NCI-H82 treated with DMSO at 0.1 percent for 48 hours (cell line): Measurements from ENCODE around the gene HECTD1.
"Not testable (repeated sequence)": the region's sequence is repeated elsewhere in the genome, so short reads cannot be mapped to it uniquely, and the experiment has no call there.

Source experiments
- DNase-seq: peaks from one replicate; lab custom pipeline; 2025; ENCODE audit not compliant: unreplicated experiment; lab: John Stamatoyannopoulos, UW

The HECTD1 gene

GRCh38 chr14:31228533-31228932 is 20.9 kb upstream of the HECTD1 start:
- no peak for DNase-seq

- no peak for DNase-seq
Observed at GRCh38 chr14:31224808-31225207, 17.2 kb upstream of the HECTD1 start.

- peak; percentile 2 for DNase-seq
Observed at GRCh38 chr14:31223331-31223730, 15.7 kb upstream of the HECTD1 start.

- DNase-seq, result no peak
Observed at GRCh38 chr14:31222834-31223233, 15.2 kb upstream of the HECTD1 start.

DNA sequence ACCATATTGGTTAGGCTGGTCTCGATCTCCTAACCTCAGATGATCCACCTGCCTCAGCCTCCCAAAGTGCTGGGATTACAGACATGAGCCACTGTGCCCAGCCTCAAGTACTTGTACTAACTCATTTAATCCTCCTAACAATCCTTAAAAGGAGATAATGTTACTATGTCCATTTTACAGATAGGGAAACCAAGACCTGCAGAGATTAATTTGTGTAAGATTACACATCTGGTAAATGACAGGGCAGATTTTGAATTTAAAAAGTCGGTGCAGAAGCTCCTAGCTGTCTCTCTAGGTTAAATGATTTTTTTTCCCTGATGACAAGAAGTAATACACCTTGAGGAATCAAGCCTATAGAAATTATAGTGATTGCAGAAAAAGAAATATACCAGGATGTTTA is 13.7 kb upstream of the HECTD1 start:
- no peak for DNase-seq

- DNase-seq, result no peak
Observed at GRCh38 chr14:31219169-31219568, 11.6 kb upstream of the HECTD1 start.

DNA sequence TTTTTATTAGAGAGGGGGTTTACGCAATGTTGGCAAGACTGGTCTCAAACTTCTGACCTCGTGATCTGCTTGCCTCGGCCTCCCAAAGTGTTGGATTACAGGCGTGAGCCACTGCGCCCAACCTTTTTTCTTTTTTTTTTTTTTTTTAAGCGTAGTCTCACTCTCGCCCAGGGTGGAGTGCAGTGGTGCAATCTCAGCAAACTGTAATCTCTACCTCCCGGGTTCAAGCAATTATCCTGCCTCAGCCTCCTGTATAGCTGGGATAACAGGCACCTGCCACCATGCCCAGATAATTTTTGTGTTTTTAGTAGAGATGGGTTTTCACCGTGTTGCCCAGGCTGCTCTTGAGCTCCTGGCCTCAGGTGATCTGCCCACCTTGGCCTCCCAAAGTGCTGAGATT is 8.8 kb upstream of the HECTD1 start:
- no peak for DNase-seq

DNA sequence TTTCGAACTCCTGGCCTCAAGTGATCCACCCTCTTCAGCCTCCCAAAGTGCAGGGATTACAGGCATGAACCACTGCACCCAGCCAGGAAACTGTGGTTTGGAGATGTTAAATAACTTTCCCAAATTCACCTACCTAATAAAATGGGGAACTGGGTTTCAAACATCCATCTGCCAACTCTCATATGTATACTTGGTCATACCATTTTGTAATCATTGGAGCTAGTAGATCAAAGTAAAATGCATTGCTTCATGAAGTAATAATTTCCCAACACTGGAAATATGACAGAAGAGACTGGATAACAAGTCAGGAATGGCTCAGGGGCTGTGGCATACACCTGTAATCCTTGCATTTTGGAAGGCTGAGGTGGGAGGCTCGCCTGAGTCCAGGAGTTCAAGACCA is 5.3 kb upstream of the HECTD1 start:
- no peak for DNase-seq

DNA sequence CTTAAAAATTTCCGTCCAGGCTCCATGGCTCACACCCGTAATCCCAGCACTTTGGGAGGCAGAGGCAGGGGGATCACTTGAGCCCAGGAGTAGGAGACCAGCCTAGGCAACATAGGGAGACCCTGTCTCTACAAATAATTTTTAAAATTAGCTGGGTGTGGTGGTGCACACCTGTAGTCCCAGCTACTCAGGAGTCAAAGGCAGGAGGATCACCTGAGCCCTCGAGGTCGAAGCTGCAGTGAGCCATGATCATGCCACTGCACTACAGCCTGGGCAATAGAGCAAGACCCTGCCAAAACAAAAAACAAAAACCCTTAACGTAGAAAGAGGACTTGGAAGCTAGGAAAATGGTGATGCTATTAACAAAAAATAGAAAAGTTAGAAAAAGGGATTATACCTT is 2.0 kb upstream of the HECTD1 start:
- DNase-seq, result no peak

GRCh38 chr14:31208546-31209424 is 1.2 kb upstream of the HECTD1 start:
- no peak for DNase-seq

DNA sequence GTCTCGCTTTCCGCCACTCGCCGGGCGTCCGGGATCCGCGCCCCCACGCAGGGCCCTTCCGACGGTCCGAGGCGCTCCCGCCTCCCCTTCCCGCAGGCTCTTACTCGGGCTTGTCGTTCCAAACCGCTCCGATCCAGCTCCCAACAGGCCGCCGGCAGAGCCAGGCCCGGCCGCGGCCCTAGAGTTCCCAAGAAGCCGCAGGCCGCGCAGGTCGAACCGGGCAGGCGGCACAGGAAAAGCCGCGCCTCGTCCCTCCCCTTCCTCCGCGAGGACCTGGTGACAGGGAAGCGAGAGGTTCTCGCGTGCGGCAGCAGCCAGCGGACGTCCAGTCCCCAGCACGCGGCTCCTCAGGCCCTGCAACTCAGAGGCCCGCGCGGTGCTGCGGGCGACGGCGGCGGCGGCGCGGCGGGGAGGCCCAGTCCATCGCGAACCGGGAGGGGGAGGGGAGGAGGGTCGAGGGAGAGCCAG is 272 bp downstream of the HECTD1 start:
- DNase-seq, result no peak

- no peak for DNase-seq
Observed at GRCh38 chr14:31206536-31207286, 882 bp downstream of the HECTD1 start.

DNA sequence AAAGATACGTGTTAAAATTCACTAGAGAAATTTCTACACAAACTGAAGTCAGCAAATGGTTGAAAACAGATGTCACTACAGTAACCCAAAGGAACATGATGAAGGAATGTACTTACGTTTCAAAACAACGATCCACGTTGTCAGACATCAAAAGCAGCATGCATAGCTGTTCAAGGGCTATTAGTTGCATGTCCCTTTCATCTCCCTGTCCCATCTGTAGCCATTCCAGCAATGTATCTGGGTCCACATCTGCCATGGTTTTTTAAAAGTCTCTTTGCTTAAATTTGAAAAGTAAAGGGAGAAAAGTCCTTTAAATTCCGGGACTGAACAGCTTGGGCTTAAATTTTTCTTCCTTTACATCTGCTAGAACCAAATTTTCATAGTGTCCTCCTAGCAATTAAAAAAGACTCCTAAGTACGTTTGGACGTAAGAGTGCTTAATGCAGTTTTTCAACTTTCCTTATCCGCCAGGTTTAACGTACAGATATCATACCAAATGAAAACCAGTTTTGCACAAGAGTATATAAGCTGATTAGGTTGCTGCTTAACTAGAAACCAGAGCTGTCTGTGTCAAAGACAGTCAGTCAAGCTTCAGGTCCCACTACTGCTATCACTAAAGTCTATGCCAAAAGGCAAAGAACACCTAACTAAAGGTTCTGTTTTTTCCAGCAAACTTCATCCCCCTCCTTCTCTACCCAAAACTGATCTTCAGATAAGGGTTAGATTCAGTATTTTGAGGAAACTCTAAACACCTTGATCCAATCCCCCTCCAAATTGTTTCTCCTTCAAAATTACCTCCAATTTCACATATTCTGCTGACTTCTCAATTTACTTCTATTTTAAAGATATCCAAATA is 1.7 kb downstream of the HECTD1 start:
- DNase-seq, result peak; percentile 13

- DNase-seq, result no peak
Observed at GRCh38 chr14:31204593-31205534, 2.7 kb downstream of the HECTD1 start.

GRCh38 chr14:31203899-31204592 is 3.5 kb downstream of the HECTD1 start:
- not testable (repeated sequence) for DNase-seq

GRCh38 chr14:31203414-31203742 is 4.2 kb downstream of the HECTD1 start:
- no peak for DNase-seq

GRCh38 chr14:31201111-31201510 is 6.5 kb downstream of the HECTD1 start:
- DNase-seq, result no peak

GRCh38 chr14:31200702-31200990 is 6.9 kb downstream of the HECTD1 start:
- no peak for DNase-seq

DNA sequence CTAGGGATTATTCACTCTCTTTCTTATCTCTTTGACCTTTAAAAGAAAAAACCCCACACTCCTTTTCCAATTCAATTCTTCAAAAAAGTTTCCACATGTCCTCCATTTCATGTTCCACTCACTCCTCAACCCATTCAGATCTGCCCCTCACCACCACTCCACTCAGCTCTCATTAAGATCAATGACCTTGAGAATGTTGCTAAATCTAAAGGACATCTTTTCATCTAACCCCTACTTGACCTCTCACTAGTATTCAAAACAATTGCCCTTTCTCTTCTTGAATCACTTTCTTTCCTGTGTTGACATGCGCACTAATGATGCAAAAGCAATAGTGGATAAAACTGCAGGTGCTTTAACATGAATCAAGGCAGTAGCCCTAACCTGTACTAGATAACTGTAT is 9.9 kb downstream of the HECTD1 start:
- no peak for DNase-seq
